HepG2 (cell line): ENCODE results near the gene PHACTR1. TPM values are rescaled to one million over a fixed set of nuclear protein-coding genes. Genes with fewer than 3 reads are reported as not detected.

Source experiments
- ATAC-seq: fragments of 200-7000 bp; cut with Tn5 transposase; 3 replicates; pipeline ENCODE4 v1.9.1; 2020; ENCODE audit warnings: mild to moderate bottlenecking, moderate library complexity
- BruUV-seq: library from RNA; stranded (reverse); fragments of 400-500 nt; replicated peaks from 2 replicates; lab custom pipeline; 2021; lab: Mats Ljungman, UMichigan
- CTCF ChIA-PET: fragments of 300-600 bp; formaldehyde crosslinking; extraction: SDS; loops from one replicate; lab custom pipeline; 2021; ENCODE audit warnings: low total read pairs, inconsistent platforms, low intra/inter-chr PET ratio; lab: Yijun Ruan, JAX
- POLR2A ChIA-PET: fragments of 350-600 bp; sonication (Branson Sonifier 250); formaldehyde crosslinking; loops from one replicate; lab custom pipeline; 2020; ENCODE audit warnings: antibody characterized with exemption, inconsistent platforms; lab: Yijun Ruan, JAX
- DNase-seq: peaks from one replicate; pipeline ENCODE4 v3.0.0-alpha.2; 2015; ENCODE audit warnings: low spot score
- FAIRE-seq: peaks from 3 replicates; lab custom pipeline; 2011; peaks lifted over from hg19 to GRCh38; lab: Jason Lieb, UNC
- H2AFZ ChIP-seq: one replicate; pipeline ENCODE4 v1.6.1; 2011; ENCODE audit warnings: low read length, inconsistent platforms
- H3K27ac ChIP-seq: fragments of 300-600 bp; 3 replicates; pipeline ENCODE4 v1.8.0; 2011; ENCODE audit warnings: mixed run types, mild to moderate bottlenecking, mixed read lengths, low read length, inconsistent platforms; ENCODE audit not compliant: insufficient read depth; ENCODE audit errors: extremely low read length
- H3K27me3 ChIP-seq, 2 experiments: fragments of 200-600 bp in 1 of 2; 2 replicates in 1 of 2; 3 replicates in 1 of 2; pipeline versions ENCODE4 v1.6.0 to v1.8.0; 2011; ENCODE audit warnings: low read length in 2 of 2, mild to moderate bottlenecking in 2 of 2, moderate library complexity in 2 of 2, inconsistent platforms in 1 of 2; ENCODE audit not compliant: insufficient read depth in 2 of 2, control insufficient read depth in 1 of 2
- H3K36me3 ChIP-seq, 2 experiments: fragments of 200-600 bp in 1 of 2; replicated peaks in 1 of 2; 2 replicates in 1 of 2; 3 replicates in 1 of 2; pipeline versions ENCODE4 v1.5.1 to v1.8.0; 2011; ENCODE audit warnings: low read length in 2 of 2, inconsistent platforms in 1 of 2; ENCODE audit not compliant: insufficient read depth in 2 of 2, control insufficient read depth in 1 of 2
- H3K4me1 ChIP-seq: 2 replicates; pipeline ENCODE4 v1.5.1; 2012; ENCODE audit warnings: low read length, inconsistent platforms; ENCODE audit not compliant: insufficient read depth
- H3K4me2 ChIP-seq: 2 replicates; pipeline ENCODE4 v1.6.0; 2011; ENCODE audit warnings: low read depth, low read length, inconsistent platforms
- H3K4me3 ChIP-seq, 3 experiments: fragments of 200-600 bp in 1 of 3; sonication (generic), shearing (Covaris generic) in 1 of 3; replicated peaks in 1 of 3; 2 replicates each; pipeline ENCODE4 v1.5.1; 2011 to 2016; ENCODE audit warnings: low read length in 3 of 3, inconsistent platforms in 2 of 3, low read depth in 2 of 3, mild to moderate bottlenecking in 2 of 3, control low read depth in 1 of 3, mixed read lengths in 1 of 3; ENCODE audit not compliant: insufficient read depth in 1 of 3
- H3K79me2 ChIP-seq: one replicate; pipeline ENCODE4 v1.6.1; 2011; ENCODE audit warnings: low read length, inconsistent platforms; ENCODE audit not compliant: insufficient read depth
- H3K9ac ChIP-seq: 2 replicates; pipeline ENCODE4 v1.6.0; 2011; ENCODE audit warnings: mild to moderate bottlenecking, low read depth, low read length, inconsistent platforms; ENCODE audit not compliant: insufficient read depth
- H3K9me3 ChIP-seq: 2 replicates; pipeline ENCODE4 v1.5.1; 2012; ENCODE audit warnings: mild to moderate bottlenecking, low read length
- H4K20me1 ChIP-seq: 2 replicates; pipeline ENCODE4 v1.6.0; 2011; ENCODE audit warnings: inconsistent platforms, mild to moderate bottlenecking, low read length, moderate library complexity; ENCODE audit not compliant: insufficient read depth
- ERF ChIP-seq: IDR thresholded peaks from 2 replicates; pipeline ENCODE4 v1.6.1; 2018; ENCODE audit warnings: missing biosample characterization, missing genetic modification reagents
- FOXP4 ChIP-seq: sonication (generic); formaldehyde crosslinking; IDR thresholded peaks from 2 replicates; pipeline ENCODE4 v1.4.0; 2020; ENCODE audit warnings: missing genetic modification reagents
- PRDM10 ChIP-seq: sonication (generic); formaldehyde crosslinking; IDR thresholded peaks from 2 replicates; pipeline ENCODE4 v1.4.0; 2020; ENCODE audit warnings: low read depth, missing genetic modification reagents
- RFX1 ChIP-seq: fragments of 450-650 bp; IDR thresholded peaks from 2 replicates; pipeline ENCODE4 v1.6.1; 2017
- ZKSCAN1 ChIP-seq: fragments of 150-350 bp; IDR thresholded peaks from 2 replicates; pipeline ENCODE4 v1.6.1; 2014; ENCODE audit warnings: low read length
- ZNF556 ChIP-seq: sonication (generic); formaldehyde crosslinking; IDR thresholded peaks from 2 replicates; pipeline ENCODE4 v1.4.0; 2020; ENCODE audit warnings: mild to moderate bottlenecking, missing genetic modification reagents, borderline replicate concordance
- WGBS: methylation state at CpG from one replicate; pipeline ENCODE4 v1.1.6; 2017; ENCODE audit warnings: low lambda C conversion rate; 5-methylcytosine and 5-hydroxymethylcytosine counted together
- in situ Hi-C: cut with HindIII; loops from 2 replicates; pipeline ENCODE4 v1.10.0; 2017; ENCODE audit warnings: low pct_unique_long_range_greater_than_20kb; ENCODE audit not compliant: extremely low pct_ligation_motif_present
- intact Hi-C: fragments of 100-400 bp; cut with micrococcal nuclease; formaldehyde crosslinking; loops from one replicate; pipeline ENCODE4 v1.10.0; 2022; ENCODE audit not compliant: unreplicated experiment
- polyA plus RNA-seq, 8 experiments: library from polyadenylated mRNA; depleted of rRNA in 3 of 8; stranded (reverse) in 7 of 8; unstranded in 1 of 8; fragments of >200 nt; fragmentation: Illumina TruSeq in 4 of 8; extraction: Trizol in 4 of 8; gene quantifications; 2 replicates each; pipeline versions ENCODE4 v1.2.1 to v1.2.3, GENCODE V29; 2011 to 2016; ENCODE audit warnings: low read depth in 4 of 8, missing spikeins in 1 of 8, mixed read lengths in 1 of 8; ENCODE audit not compliant: insufficient read depth in 1 of 8
- total RNA-seq, 5 experiments: library from RNA; depleted of rRNA; stranded (reverse); fragments of >200 nt; fragmentation: Illumina TruSeq; extraction: Trizol; gene quantifications; 2 replicates each; pipeline ENCODE4 v1.2.3, GENCODE V29; 2016; ENCODE audit warnings: low read depth in 1 of 5

Gene PHACTR1
- total and polyA plus RNA-seq, 2 of the 13 experiments (the other 11 are each of a cell fraction or from before 2014, with no cell fraction given): 0.09 TPM; not detected in 1

DNA sequence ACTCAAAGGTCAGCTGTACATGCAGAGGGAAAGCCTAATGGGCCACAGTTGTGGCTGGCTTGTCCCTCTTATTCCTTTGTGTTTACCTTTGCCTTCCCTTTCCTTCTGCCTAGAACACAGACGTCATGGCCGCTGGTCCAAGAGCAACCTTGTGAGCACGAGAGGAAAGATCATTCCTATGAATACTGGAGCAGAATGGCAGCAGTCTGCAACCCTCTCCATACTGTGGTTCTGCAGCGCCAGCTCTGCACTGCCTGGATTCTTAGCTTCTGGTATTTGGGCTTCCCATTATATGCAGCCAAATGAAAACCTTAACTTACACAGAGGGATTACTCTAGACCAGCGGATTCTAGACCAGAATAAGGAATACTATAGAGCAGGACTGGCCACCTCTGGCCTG, 599.3 kb downstream of the PHACTR1 start:
- H3K27ac ChIP-seq: no peak overlapping the region

More for the DNA sequence above, 599.3 kb downstream of the PHACTR1 start:
- BruUV-seq: no TSS peak
- DNase-seq: no peak
- TF ChIP-seq RFX1 (no peak), PRDM10 (CRISPR knock-in tag) (no peak), ERF (no peak), ZKSCAN1 (no peak), FOXP4 (CRISPR knock-in tag) (no peak), ZNF556 (CRISPR knock-in tag) (no peak)
- TF ChIP-seq, all 625 proteins: peak for 0
- in situ Hi-C loops (no loop called here), intact Hi-C loops (no loop called here)
- CTCF ChIA-PET: no interaction called here
- H4K20me1 ChIP-seq: no peaks in the 10 kb centered on the region
- peaks cover 17 to 63% of the 10 kb centered on the region in 2 experiments for H3K36me3 ChIP-seq
- FAIRE-seq (no peak), ATAC-seq (no peak)
- H3K4me3 ChIP-seq: no peak overlapping the region
- H2AFZ ChIP-seq: no peak overlapping the region
- H3K9me3 ChIP-seq: no peaks in the 10 kb centered on the region
- no peaks in the 10 kb centered on the region for H3K4me1 ChIP-seq
- H3K4me2 ChIP-seq: no peak overlapping the region
- 92% methylated on average over 5 of the region's 5 CpGs for WGBS
- POLR2A ChIA-PET: no interaction called here
- no peaks in the 10 kb centered on the region for H3K79me2 ChIP-seq
- H3K27me3 ChIP-seq: no peaks in the 10 kb centered on the region
- H3K9ac ChIP-seq: no peak overlapping the region
